ENCODE data around the gene ADGRD2.

Gene ADGRD2

GRCh38 chr9:124481115-124481514 lies 30.9 kb downstream of the ADGRD2 start:
- no peak for DNase-seq

- DNase-seq, result no peak
Observed at GRCh38 chr9:124482431-124483031, 32.3 kb downstream of the ADGRD2 start.

GRCh38 chr9:124483481-124483880 lies 33.2 kb downstream of the ADGRD2 start:
- no peak for DNase-seq

GRCh38 chr9:124485201-124485600 lies 35.0 kb downstream of the ADGRD2 start:
- no peak for DNase-seq

GRCh38 chr9:124485936-124486335 lies 35.7 kb downstream of the ADGRD2 start:
- no peak for DNase-seq

- no peak for DNase-seq
Observed at GRCh38 chr9:124486778-124487259, 36.6 kb downstream of the ADGRD2 start.

GRCh38 chr9:124487260-124488182 lies 37.3 kb downstream of the ADGRD2 start:
- no peak for DNase-seq

- no peak for DNase-seq
Observed at GRCh38 chr9:124488641-124489210, 38.5 kb downstream of the ADGRD2 start.

- DNase-seq, result peak; percentile 52
Observed at GRCh38 chr9:124489222-124489621, 39.0 kb downstream of the ADGRD2 start.

- DNase-seq, result no peak
Observed at GRCh38 chr9:124490004-124490403, 39.8 kb downstream of the ADGRD2 start.

GRCh38 chr9:124491049-124491975 lies 41.1 kb downstream of the ADGRD2 start:
- no peak for DNase-seq

GRCh38 chr9:124492818-124493217 lies 42.6 kb downstream of the ADGRD2 start:
- no peak for DNase-seq

- no peak for DNase-seq
Observed at GRCh38 chr9:124493218-124493617, 43.0 kb downstream of the ADGRD2 start.

- DNase-seq, result no peak
Observed at GRCh38 chr9:124493794-124494479, 43.7 kb downstream of the ADGRD2 start.

GRCh38 chr9:124495126-124496074 lies 45.1 kb downstream of the ADGRD2 start:
- DNase-seq, result no peak

- DNase-seq, result no peak
Observed at GRCh38 chr9:124496075-124496449, 45.8 kb downstream of the ADGRD2 start.

- no peak for DNase-seq
Observed at GRCh38 chr9:124496463-124496862, 46.2 kb downstream of the ADGRD2 start.

GRCh38 chr9:124497441-124497840 lies 47.2 kb downstream of the ADGRD2 start:
- no peak for DNase-seq

GRCh38 chr9:124498040-124498439 lies 47.8 kb downstream of the ADGRD2 start:
- DNase-seq, result no peak

- DNase-seq, result no peak
Observed at GRCh38 chr9:124498499-124499146, 48.4 kb downstream of the ADGRD2 start.

Measured in fibroblast of skin of abdomen (primary cell).